LNCaP clone FGC (cell line): Measurements from ENCODE around the gene SMG7.

Experiments
- DNase-seq: peaks from one replicate; pipeline ENCODE4 v3.0.0-alpha.2; 2011; ENCODE audit warnings: low read depth
- H3K4me3 ChIP-seq: 2 replicates; pipeline ENCODE4 v1.5.1; 2011; ENCODE audit warnings: mild to moderate bottlenecking, low read depth, low read length, control low read depth
- CTCF ChIP-seq: IDR thresholded peaks from 2 replicates; pipeline ENCODE4 v1.5.1; 2012; ENCODE audit warnings: mild to moderate bottlenecking; ENCODE audit not compliant: control insufficient read depth, insufficient read depth; ENCODE audit errors: extremely low read depth

Gene SMG7

GRCh38 chr1:183584147-183584546, 111.8 kb downstream of the SMG7 start:
- no peak for DNase-seq

GRCh38 chr1:183585038-183585437, 112.7 kb downstream of the SMG7 start:
- H3K4me3 ChIP-seq = no peak overlapping the region
- TF ChIP-seq CTCF = no peak
- DNase-seq = no peak

More at GRCh38 chr1:183584147-183584546, 111.8 kb downstream of the SMG7 start:
- no peak for TF ChIP-seq CTCF
- H3K4me3 ChIP-seq = no peak overlapping the region

GRCh38 chr1:183586455-183586854, 114.2 kb downstream of the SMG7 start:
- DNase-seq = no peak
- TF ChIP-seq CTCF = no peak
- no peak overlapping the region for H3K4me3 ChIP-seq

- H3K4me3 ChIP-seq = no peak overlapping the region
- TF ChIP-seq CTCF = no peak
- DNase-seq = no peak
Measured at GRCh38 chr1:183586926-183587325, 114.6 kb downstream of the SMG7 start.

GRCh38 chr1:183588827-183589226, 116.5 kb downstream of the SMG7 start:
- TF ChIP-seq CTCF = no peak
- no peak for DNase-seq
- H3K4me3 ChIP-seq = no peak overlapping the region

- TF ChIP-seq CTCF = no peak
- DNase-seq = no peak
- no peak overlapping the region for H3K4me3 ChIP-seq
Measured at GRCh38 chr1:183589384-183589783, 117.1 kb downstream of the SMG7 start.

- no peak overlapping the region for H3K4me3 ChIP-seq
Measured at GRCh38 chr1:183589874-183590243, 117.6 kb downstream of the SMG7 start.

More at GRCh38 chr1:183589874-183590243, 117.6 kb downstream of the SMG7 start:
- TF ChIP-seq CTCF = no peak
- no peak for DNase-seq
